HCEC 1CT (cell line): Measurements from ENCODE around the gene PXDN.
"Not testable (repeated sequence)": the region's sequence is repeated elsewhere in the genome, so short reads cannot be mapped to it uniquely, and the experiment has no call there.

Experiments used
- DNase-seq: peaks from one replicate; pipeline ENCODE4 v3.0.0-alpha.2; 2017

Gene PXDN

DNA sequence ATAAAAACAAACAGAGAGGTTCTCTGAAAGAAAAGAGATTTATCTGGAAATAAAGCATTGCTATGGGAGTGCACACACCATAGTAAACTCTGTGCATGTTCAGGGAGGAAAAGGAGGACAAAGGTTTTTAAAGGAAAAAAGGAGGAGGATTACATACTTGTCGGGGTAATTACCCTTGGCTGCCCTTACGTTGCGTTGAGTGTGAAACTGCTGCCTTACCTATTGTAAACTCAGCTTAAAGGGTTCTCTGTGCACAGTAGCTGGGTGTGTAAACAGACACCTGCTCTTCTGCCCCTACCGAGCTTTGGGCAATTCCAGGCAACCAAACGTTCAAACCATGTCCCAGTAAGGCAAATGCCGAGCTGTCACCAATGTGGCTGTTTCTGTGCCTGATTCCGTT, 29.6 kb upstream of the PXDN start:
- DNase-seq = no peak

- no peak for DNase-seq
These were observed 28.4 kb upstream of the PXDN start for GRCh38 chr2:1772471-1773267.

DNA sequence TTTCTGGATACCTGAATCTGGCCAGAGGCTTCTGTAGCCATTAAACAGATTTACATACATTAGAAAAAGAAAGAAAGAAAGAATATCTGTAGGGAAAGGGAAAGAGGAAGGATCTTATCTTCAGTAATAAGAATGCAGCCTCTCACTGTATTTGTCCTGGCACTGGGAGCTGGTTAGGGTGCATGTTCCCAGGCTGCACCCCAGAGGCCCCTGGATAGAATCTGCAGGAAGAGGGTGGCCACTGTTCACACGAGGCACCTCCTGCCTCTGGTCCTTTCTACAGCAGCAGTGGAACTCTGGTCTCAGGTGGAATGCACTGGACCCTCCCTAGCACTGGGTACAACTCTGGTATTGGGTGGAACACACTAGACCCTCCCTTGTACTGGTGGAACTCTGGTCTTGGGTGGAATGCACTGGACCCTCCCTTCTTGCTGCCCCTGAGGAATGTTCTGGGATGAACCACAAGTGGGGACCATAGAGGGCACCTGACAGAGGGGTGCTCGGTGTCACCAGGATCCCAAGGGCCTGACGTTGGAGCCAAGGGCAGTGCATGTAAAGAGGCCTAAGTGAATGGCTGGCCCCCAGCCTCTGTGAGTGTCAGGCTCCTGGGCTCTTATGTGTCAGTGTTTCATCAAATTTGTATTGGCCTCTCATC, 27.4 kb upstream of the PXDN start:
- DNase-seq = no peak

DNA sequence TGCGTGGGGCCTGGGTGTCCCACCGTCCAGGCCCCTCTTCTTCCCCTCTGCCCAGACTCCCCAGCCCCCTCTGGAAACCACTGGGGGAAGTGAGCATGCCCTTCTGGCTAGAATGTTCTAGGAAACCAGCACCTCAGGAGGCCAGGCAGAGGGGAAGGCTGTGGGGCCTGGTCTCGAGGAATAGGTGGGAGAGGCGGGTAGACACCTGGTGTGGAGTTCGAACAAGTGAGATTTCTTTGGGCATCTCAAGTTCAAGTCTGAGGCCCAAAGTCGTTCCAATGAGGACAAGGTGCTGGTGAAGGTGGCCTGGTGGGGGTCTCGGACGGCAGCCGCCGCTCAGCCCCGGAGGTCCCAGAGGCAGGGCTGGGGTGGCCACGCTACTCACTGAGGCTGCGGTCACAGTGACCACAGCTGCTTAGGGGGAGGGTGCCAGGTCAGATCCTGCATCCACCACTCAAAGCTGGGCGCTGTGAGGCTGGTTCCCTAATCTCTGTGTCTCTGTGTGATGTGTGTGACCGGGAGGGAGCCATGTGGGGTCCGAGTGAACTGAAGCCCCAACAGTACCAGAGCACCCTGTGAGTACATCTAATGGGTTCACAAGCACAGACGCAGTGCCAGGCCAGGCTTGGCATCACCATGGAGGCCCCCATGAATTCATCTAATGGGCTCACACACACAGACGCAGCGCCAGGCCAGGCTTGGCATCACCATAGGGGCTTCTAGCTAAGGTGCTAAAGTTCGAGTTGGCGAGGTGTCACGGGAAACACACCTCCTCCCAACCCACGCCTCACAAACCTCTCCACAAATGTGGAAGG, 26.5 kb upstream of the PXDN start:
- no peak for DNase-seq

- DNase-seq = peak; percentile 58
These were observed 25.5 kb upstream of the PXDN start for GRCh38 chr2:1769703-1770422.

- DNase-seq = no peak
These were observed 23.8 kb upstream of the PXDN start for GRCh38 chr2:1767939-1768691.

GRCh38 chr2:1766851-1767811, 22.8 kb upstream of the PXDN start:
- DNase-seq = no peak

DNA sequence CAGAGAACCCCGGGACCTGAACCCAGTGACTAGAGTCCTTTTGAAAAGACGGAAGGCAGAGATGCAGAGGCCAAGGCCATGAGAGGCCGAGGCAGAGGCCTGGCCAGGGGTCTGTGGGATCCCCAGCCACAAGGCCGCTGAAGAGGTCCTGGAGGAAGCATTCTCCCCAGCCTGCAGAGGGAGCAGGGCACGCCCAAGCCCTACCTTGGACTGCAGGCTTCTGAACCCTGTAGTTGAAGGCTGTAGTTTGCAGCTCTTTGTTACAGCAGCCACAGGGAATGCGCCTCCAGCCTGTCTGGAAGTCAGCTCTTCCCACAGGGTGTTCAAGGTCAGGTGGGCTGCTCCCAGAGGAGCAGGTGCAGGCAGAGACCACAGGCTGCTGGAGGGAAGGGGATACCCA, 22.1 kb upstream of the PXDN start:
- no peak for DNase-seq

DNA sequence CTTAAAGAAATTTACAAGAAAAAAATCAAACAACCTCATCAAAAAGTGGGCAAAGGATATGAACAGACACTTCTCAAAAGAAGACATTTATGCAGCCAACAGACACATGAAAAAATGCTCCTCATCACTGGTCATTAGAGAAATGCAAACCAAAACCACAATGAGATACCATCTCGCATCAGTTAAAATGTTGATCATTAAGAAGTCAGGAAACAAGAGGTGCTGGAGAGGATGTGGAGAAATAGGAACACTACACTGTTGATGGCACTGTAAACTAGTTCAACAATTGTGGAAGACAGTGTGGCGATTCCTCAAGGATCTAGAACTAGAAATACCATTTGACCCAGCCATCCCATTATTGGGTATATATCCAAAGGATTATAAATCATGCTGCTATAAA, 20.9 kb upstream of the PXDN start:
- DNase-seq = not testable (repeated sequence)

- DNase-seq = no peak
These were observed 15.3 kb upstream of the PXDN start for GRCh38 chr2:1759611-1759930.

GRCh38 chr2:1758774-1759610, 14.7 kb upstream of the PXDN start:
- DNase-seq = no peak

DNA sequence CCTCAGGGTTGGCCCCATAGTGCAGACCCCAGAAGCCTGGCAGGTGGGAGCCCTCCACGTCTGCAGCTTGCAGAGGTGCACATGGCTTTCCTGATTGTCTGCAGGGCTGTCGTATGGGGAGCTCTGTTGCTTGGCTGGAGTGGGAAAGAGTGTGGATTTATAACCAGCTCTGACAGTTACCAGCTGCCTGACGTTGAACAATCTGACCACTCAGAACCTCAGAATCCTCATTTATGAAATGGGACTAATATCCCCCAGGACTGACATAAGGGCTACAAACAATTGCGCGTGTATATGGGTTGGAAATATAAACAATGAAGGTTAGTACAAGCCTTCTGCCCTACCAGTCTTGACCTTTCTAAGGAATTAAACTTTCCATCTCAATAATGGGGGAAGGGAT, 13.9 kb upstream of the PXDN start:
- DNase-seq = no peak

GRCh38 chr2:1757567-1757966, 13.3 kb upstream of the PXDN start:
- DNase-seq = no peak

- DNase-seq = not testable (repeated sequence)
These were observed 12.8 kb upstream of the PXDN start for GRCh38 chr2:1757146-1757545.

GRCh38 chr2:1756456-1756855, 12.1 kb upstream of the PXDN start:
- DNase-seq = no peak

DNA sequence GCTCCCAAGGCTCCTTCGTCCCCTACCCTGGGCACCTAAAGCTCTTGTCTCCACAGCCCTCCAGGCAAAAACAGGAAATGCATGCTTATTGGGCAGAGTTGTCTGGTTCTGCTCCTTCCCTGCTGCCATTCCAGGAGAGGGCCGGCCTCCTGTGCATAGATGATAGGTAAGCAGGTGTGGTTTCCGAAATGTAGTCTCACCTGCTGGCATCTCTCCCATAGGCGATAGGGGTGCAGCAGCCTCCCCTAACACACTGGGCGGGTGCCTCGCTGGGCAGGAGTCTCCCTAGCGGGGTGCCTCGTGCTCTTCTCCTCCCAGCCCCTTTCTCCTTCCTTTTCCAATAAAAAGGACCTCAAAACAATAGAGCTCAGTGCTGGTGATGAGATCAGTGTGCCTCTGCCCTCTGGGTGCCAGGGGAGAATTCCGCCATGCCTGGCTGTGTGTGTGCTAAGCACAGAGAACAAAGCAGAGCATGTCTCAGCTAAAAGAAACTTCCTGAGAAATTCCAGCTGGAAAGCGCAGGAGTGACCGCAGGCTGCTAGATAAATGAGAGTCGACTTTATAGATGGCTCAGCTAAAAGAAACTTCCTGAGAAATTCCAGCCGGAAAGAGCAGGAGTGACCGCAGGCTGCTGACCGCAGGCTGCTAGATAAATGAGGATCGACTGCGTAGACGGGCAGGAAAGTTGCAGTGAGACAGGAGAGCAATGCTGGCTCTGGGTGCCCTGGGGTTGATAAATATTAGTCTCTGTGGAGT, 11.3 kb upstream of the PXDN start:
- peak; percentile 84 for DNase-seq

- DNase-seq = no peak
These were observed 10.3 kb upstream of the PXDN start for GRCh38 chr2:1754461-1755170.

DNA sequence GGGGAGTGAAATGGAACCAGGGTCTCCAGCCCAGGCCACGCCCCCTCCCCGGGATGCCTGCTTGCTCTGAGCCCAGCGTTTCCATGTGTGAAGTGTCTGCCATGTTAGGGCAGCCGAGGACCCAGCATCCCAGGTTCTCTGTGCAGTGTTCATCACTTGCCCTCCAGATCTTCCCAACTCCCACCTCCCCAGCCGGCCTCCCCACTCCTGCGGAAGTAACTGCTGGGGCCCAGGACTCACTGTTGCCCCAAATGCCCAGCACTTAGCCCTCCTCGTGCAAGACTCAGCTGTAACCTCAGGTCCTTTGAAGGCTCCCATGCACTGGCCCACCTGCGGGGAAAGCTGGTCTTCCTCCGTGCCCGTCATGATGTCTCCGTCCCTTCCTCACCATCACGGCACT, 9.7 kb upstream of the PXDN start:
- no peak for DNase-seq

DNA sequence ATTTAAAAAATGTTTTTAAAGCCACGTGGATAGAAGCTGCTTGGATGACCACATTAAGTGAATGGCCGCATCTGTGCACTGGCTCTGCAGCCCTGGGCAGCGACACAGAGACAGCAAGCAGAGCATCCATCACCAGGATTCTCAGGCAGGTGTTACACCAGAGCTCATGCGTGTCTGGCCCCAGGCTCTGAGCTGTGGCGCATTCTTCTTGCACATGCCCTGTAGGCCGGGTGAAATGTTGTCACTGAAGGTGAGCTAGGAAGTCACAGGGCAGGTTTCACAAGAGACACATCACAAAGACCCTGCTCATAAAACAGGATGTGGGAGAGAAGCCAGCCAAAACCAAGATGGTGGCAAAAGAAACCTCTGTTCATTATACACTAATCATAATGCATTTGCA, 8.4 kb upstream of the PXDN start:
- DNase-seq = no peak
